Stimulated activated CD4-positive, alpha-beta T cell treated with anti-CD3 and anti-CD28 coated beads, Interleukin-1b, Interleukin-23, amount 100 ng/mL, for 1 hour (primary cell): ENCODE measurements around the gene GRIN2A.
"Not testable (repeated sequence)": the region's sequence is repeated elsewhere in the genome, so short reads cannot be mapped to it uniquely, and the experiment has no call there.

ENCODE experiments used
- DNase-seq, 2 donors: peaks; one replicate each; pipeline ENCODE4 v3.0.0-alpha.2; 2020; ENCODE audit warnings: low read depth in 2 of 2

GRIN2A gene

DNA sequence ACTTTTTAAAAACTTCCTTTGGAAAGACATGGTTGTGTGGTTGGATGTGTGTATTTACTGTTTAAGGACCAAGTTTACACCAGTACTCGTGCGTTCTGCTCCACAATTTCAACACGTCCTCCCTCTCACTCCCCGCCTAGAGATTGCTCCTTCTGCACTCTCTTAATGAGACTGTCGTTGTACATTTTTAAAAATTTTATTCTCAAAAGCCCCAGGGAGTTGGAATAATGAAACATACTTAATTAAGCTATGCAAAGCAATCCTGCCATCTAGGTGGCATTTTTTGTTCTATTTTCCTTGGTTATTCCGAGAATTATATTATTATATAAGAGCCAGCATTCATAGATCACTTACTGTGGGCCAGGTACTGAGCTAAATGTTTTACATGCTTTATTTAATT is 264.5 kb downstream of the GRIN2A start:
- DNase-seq, result no peak

DNA sequence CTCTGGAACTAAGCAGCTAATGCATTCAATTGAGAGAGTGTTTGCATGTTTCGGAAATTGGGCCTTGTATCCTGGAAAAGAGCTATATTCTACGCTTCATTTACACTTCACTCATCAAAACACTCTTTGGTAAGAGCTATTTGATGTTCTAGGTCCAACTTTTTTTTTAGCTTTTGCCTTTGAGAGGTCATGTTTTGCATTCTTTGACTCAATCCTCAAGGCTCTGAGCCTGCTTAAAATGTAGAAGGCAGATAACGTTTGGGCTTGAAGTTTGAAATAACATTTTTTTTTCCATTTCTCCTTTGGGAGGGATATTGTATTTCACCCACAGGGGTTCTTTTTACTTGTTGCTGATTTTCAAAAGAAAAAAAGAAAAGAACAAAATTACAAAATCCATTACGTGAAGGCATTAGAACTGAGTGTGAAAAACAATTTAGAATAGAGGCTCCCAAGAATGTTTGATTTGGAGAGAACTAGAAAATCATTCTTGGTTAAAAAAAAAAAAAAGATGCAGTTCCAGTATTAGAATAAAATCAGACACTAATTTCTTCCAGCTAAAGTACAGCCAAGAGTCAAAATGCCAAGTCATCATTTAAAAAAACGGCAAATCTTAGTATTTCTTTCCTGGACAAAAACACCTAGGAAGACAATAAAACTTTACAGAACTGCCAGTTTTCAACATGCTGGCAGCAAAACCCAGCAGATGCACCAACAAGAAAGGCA is 268.5 kb downstream of the GRIN2A start:
- DNase-seq, result no peak

DNA sequence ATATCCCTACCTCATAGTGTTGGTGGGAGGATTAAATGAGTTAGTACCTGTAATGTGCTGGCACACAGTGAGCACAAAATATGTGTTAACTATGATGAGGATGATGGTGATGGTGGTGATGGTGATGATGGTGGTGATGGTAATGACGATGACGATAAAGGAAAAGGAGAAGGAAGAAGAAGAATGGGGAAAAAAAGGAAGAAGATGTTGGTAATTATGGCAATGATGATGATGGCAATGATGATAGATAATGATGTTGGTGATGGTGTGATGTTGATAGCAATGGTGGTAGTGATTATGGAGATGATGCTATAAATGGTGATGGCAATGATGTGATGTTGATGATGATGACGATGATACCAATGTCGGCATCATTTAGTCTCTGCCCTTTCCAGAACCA is 270.2 kb downstream of the GRIN2A start:
- DNase-seq, result no peak

DNA sequence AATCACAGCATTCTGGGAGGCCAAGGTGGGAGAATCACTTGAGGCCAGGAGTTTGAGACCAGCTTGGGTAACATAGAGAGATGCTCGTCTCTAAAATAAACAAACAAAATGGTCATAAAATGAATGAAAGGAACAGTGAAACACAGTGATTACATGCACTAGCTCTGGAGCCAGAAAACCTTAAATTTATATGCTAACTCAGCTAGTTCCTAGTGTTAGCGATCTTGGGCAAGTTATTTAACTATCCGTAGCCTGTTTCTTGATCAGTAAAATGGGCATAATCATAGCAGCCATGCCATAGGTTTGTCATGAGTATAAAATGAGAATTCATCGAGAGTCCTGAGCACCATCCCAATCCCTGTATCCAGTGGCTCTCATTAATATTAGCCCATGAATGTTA is 271.0 kb downstream of the GRIN2A start:
- no peak for DNase-seq

DNA sequence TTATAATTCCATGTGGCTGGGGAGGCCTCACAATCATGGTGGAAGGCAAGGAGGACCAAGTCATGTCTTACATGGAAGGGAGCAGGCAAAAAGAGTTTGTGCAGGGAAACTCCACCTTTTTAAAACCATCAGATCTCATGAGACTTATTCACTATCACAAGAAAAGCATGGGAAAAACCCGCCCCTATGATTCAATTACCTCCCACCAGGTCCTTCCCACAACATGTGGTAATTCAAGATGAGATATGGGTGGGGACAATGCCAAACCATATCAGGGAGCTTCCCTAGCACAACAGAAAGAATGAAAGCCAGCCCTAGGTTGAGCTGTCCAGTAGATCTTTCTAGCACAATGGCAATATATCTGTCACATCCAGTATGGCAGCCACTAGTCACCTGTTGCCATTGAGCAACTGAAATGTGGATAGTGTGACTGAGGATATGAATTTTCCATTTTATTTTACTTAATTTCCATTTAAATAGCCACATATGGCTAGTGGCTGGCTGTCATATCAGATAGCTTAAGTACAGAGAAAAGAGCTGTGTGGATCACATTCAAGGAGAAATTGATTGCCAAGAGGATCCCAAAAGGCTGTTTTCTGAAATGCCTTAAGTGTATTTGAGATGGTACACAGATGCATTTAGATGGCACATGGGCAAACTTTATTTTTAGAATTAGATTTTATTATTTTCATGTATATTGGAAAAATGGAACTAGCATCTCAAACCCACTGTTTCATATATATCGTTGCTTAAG is 273.0 kb downstream of the GRIN2A start:
- DNase-seq, result no peak

DNA sequence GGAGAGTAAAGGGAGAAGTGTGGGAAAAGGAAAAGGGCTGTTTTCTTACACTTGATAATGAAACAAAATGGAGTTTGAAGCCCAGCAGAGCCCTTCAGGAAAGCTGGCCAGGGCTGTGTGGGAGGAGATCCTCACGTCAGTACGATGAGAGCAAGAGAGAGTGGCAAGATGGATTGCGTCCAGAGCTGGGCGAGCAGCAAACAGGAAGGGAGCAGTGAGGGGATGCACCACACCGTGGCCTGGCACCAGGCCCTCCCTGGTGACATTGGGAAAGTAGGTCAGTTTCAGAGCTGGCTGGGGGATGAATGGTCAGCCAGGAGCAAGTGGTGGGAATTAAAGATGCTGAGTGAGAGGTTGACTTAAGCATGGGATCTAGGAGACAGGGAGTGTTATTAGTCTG is 273.6 kb downstream of the GRIN2A start:
- no peak for DNase-seq

DNA sequence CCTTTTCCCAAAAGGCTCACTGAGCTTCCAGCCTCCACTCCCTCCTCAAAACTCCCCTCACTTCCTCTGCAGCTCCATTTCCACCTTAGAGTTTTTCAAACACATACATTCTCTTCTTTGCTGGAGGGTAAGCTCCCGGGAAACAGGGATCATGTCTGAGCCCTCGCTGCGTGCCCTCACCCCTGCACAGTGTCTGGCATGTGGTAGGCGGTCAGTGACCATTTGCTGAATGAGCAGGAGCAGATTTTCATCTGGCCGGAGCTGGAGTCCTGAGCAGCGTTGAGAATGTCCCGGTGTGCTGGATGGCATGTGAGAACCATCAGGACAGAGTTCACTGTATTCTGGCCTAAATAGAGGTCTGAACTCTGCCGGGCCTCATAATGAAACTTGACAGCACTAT is 274.5 kb downstream of the GRIN2A start:
- no peak for DNase-seq

DNA sequence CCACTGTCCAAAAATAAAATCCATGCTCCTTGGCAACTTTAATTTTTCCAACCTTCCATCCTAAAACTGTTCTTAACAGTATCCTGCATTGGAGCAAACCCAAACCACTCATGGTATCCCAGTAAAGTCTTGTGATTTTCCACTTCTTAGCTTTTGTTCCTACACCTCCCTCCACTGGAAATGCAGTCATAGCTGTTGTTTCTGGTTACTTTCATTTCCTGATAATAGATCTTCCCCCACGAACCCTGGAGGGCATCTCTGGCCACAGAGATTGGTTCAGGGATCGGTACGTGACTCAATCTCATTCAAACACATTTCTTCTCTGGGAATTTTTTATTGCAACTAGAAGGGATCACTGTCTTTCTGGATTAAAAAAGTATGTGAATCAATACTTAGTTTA is 276.0 kb downstream of the GRIN2A start:
- DNase-seq, result no peak

DNA sequence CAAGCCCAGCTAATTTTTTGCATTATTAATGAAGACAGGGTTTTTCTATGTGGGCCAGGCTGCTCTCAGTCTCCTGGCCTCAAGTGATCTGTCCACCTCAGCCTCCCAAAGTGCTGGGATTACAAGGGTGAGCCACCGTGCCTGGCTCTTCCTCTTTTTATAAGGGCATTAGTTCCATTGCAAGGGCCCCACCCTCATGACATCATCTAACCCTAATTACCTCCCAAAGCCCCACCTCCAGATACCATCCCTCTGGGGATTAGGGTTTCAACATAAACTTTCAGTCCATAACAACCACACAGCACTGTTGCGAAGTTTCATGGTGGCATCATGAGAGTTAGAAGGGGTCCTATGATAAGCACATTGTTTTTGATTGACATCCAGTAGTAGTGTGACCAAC is 277.7 kb downstream of the GRIN2A start:
- no peak for DNase-seq

DNA sequence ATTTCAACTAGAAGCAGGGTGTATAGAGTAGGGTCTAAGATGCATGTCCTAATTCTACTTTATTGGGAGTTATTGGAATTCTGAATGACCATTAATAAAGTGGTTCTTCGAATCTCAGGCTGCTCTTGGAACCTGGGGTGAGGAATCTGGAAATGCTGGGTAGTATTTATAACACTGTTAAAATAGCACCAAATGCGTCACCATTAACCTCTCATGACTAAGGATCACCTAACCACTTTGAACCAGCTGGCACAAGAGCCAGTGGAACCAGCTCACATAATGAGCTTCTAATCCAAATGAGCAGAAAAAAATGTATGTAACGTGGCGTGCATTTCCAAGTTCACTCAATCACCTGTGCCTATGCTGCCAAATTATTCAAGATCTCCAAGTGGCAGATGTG is 281.7 kb downstream of the GRIN2A start:
- no peak for DNase-seq

DNA sequence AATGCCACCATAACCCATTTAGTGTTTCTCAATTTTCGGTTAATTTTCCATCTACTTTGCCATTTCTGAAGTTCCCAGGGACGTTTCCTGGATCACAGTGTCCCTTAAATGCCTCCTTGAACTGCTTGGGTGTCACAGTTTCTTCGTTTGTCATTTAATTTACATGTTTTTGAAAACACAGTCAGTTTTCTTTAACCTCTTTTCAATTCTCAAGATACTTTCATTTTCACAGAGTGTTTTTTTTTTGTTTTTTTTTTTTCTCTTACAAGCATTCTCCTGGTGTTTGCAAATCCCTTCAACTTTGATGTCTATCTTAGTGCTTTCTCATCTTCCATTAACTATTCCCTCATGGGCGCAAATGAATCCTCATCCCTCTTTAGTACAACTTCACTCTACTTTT is 283.7 kb downstream of the GRIN2A start:
- DNase-seq, result no peak

DNA sequence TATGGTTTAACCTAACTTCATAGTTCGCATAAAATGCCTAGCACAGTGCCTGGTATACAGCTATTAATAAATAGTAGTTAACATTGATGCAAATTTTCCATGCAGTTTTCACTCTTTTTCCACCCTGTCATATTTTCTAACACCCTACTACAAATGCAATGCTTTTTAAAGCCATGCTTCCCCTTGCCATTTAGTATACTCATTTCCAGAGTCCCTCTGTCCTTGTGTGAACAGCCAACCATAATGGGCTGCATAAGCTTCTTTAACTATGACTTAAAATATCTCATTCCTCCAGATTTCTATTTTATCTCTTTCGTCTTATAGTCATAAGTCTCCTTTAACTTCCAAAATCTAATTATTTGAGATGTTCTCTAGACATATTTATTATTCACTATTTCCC is 284.1 kb downstream of the GRIN2A start:
- no peak for DNase-seq

DNA sequence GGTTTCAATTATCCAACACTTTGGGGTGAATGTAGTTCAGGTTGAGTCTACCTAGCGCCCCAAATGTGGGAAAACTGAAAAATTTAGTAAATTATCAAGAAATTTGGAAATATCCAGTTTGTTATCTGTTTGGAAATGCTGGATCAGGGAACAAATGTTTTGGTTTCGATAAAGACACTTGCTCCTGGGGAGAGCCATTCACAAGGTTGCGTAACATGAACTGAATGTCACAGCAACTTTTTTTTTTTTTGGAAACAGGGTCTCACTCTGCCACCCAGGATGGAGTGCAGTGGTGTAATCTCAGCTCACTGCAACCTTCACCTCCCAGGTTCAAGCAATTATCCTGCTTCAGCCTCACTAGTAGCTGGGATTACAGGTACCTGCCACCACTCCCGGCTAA is 286.4 kb downstream of the GRIN2A start:
- DNase-seq, result no peak

DNA sequence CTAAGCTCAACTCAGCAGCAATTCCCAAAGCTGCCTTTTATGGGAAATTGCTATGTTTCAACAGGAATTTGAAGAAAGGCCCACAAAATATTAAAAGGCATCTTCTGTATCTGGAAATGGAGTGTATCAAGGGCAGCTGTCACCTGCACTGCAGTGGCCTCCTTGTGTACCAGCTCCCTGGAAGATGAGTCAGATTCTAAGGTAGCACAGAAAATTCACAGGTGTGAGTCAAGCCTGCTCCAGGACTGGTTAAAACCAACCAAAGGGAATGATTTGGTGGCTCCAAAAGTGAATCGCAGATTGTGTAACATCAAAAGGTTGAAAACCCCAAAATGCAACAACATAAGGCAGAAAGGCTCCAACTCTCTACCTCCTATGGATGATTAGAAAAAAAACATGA is 296.4 kb downstream of the GRIN2A start:
- DNase-seq, result no peak

DNA sequence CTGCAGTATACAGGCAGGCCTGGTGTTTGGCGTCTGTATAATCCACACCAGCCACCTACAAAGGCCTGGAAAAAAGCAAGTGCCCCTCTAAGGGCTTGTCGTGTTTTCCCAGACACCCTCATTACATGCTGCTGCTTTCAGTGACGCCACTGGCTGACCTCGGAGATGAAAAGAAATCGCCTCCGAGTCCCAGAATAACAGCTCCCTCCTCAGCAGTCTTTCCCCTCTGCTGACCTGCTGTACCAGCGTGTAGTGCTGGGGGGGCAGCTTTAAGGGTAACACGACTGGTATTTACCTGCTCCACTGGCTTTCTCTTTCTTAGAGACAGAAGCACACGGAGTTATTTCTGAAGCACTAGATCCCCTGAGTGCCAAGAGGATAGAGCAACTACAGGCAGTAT is 296.8 kb downstream of the GRIN2A start:
- no peak for DNase-seq

DNA sequence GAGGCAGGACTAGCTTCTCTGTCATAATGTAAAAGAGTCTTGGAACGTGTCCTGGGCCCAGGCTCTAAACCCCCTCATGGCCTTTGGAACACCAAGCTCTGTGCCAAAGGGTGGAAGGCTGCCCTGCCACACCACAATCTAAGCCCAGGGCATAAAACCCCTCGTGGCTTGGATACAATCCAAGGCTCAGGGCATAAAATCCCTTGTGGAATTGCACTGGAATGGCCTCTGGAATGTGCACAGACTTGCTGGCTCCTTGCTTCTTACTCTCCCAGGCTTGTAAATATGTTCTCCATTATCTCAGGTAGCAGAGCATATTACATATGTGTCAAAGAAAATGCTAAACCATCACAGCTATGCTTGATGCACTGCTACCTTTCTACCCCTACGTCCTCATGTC is 306.2 kb downstream of the GRIN2A start:
- DNase-seq, result not testable (repeated sequence)

DNA sequence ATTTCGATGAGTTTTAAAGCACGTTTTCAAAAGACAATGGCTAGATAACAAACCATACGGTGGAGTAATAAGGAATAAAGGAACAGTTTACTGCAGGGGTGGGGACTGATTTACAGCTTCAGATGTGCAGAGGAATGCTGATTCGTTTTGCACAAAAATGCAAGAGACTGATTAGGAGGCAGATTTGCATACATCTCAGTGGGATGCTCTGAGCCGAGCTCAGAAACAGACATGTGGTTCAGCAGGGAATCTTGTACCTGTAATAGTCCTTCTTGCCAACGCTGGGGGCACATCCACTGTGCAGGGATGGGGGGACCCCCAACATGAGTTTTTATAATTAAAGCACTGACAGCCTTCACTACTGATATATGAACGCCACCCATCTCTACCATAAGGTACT is 308.0 kb downstream of the GRIN2A start:
- DNase-seq, result no peak

DNA sequence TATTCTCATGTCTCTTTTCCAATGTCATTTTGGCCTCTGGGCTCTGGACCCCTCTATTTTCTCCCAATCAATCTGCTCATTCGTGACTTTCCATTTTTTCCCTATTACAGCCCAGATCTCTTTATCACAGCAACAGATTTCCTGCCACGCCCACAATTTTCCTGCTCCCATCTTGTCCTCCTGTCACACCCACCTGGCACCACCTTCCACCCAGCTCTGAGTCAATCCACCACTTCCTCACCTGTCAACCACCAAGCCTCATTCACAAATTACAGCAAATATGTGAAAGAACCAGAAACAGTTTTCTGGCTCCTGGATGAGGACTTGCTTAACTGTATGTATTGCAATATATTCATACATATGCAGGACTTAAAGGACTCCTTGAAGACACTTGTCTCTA is 311.3 kb downstream of the GRIN2A start:
- no peak for DNase-seq

DNA sequence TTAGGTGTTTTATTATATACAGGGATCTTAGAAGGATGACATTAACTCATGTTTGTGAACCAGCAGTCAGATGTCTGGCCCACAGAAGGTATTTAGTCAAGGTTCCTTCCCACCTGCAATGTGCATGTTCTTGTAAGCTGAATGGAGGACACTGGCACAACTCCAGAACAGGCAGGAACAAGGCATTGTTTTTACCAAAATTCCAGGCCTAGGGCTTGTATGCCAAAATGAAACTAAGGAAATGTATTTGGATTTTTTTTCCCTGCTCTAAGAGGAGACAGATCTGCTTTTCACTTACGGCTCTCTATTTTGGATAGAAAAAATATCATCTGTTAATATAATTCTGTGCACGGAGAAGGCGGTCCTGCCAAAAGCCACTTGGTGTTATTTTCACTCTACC is 312.5 kb downstream of the GRIN2A start:
- DNase-seq, result no peak

DNA sequence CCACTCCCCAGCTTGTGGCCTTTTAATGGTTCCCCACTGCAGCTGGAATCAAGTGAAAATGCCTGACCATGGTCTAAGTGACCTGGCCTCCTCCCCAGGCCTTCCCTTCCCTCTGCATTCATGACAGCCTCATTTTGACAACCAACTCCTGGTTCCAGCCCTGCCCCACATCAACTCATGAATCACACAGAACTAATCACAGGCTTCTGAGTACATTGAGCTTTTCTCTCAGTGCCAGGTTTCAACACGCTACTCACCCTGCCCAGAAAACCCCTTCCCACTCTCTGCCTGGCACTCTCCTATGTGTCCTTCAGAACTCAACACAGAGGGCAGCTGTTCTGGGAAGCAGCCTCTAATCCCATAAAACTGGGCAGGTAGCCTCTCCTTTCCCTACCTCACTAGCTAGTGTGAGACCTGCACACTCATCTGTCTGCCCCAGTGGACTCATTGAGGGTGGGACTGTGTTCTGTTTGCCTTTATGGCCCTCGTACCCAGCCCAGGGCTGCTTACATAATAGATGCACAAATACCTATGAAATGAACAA is 313.6 kb downstream of the GRIN2A start:
- no peak for DNase-seq

DNA sequence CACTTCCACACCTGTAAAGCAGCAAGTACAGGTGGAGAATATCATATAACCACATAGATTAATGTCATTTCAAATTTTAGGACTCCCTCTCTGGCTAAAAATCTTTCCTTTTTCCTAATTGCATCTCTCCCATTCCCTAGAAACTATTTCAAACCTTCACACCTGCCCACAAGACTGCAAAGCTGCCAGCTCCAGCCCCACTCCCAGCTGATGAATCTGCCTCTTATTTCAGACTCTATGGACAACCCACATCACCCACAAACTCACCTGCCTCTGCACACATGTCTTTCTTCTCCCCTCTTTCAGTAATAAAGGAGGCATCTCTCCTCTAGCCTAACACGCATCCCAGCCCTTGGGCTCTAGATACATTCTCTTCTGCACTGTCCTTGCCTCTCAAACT is 315.1 kb downstream of the GRIN2A start:
- no peak for DNase-seq

DNA sequence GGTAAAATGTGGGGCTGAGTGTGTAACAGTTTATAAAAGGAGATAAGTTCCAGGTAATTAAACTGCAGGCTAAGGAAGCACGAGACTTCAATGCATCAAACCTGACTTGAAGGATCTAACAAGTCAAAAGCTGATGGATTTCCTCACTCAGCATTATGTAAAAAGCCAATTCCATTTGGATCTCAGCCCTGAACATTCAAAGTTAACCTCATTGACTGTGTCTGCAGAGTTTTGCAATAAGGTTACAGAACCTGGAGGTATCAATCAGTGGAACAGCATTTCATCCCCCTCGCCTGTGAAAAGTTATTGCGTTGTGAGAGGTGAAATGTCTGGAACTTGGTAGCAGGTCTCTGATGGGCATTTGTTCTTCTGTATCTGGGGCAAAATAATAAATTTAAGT is 317.8 kb downstream of the GRIN2A start:
- no peak for DNase-seq

DNA sequence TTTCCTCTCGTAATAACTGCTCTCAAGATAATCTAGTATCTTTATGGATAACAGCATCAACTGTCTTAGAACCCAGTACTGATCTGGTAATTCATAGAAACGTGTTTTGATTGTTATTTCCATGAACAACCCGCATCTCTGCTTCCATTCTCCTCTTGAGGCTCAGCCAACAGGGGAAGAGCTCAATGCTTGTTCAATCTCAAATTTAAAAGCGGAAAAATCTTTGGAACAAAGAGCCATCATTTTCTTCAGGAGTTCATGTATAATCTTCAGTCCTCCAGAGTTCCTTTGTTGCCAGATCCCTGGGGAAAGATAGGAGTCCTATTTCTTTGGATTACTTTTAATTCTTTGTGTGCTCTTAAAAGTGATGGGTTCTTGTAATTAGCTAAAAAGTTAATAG is 319.9 kb downstream of the GRIN2A start:
- DNase-seq, result no peak
